NCI-H146 treated with DMSO at 0.1 percent for 48 hours (cell line): ENCODE measurements around the gene RPL11.
A peak's percentile ranks its signal among the peaks of the same experiment; 100 is the strongest.
"Not testable (repeated sequence)": the region's sequence is repeated elsewhere in the genome, so short reads cannot be mapped to it uniquely, and the experiment has no call there.

Experiments used
- DNase-seq: peaks from one replicate; lab custom pipeline; 2025; ENCODE audit not compliant: unreplicated experiment; lab: John Stamatoyannopoulos, UW

RPL11 gene

GRCh38 chr1:23727362-23727811, 35.8 kb downstream of the RPL11 start:
- no peak for DNase-seq

- no peak for DNase-seq
Measured at GRCh38 chr1:23732363-23733224, 41.0 kb downstream of the RPL11 start.

GRCh38 chr1:23733281-23733680, 41.7 kb downstream of the RPL11 start:
- not testable (repeated sequence) for DNase-seq

- no peak for DNase-seq
Measured at GRCh38 chr1:23736437-23737134, 45.0 kb downstream of the RPL11 start.

GRCh38 chr1:23741609-23742008, 50.0 kb downstream of the RPL11 start:
- no peak for DNase-seq

- no peak for DNase-seq
Measured at GRCh38 chr1:23742670-23743286, 51.2 kb downstream of the RPL11 start.

GRCh38 chr1:23743287-23744152, 51.9 kb downstream of the RPL11 start, which contains the start of gene ELOA:
Gene ELOA, plus strand, starts transcription at chr1:23743471. Its CDS starts 33 bp downstream, at chr1:23743504.
- DNase-seq = peak; percentile 30

- DNase-seq = no peak
Measured at GRCh38 chr1:23745515-23745914, 53.9 kb downstream of the RPL11 start.
